Panc1 (cell line): Measurements from ENCODE around the gene LEAP2. TPM values are rescaled to one million over a fixed set of nuclear protein-coding genes. Genes with fewer than 3 reads are reported as not detected.

Source experiments
- ATAC-seq: fragments of 200-7000 bp; cut with Tn5 transposase; 2 replicates; pipeline ENCODE4 v1.9.1; 2020; ENCODE audit warnings: mild to moderate bottlenecking, moderate library complexity
- BruUV-seq: library from RNA; stranded (reverse); fragments of 400-500 nt; replicated peaks from 2 replicates; lab custom pipeline; 2021; lab: Mats Ljungman, UMichigan
- CTCF ChIA-PET: fragments of 300-600 bp; sonication (Branson Sonifier 250); formaldehyde crosslinking; loops from one replicate; lab custom pipeline; 2022; ENCODE audit warnings: antibody characterized with exemption; lab: Charles Lee
- POLR2A ChIA-PET: fragments of 300-600 bp; sonication (Branson Sonifier 250); formaldehyde crosslinking; loops from one replicate; lab custom pipeline; 2022; ENCODE audit warnings: antibody characterized with exemption; lab: Charles Lee
- DNase-seq: peaks from one replicate; pipeline ENCODE4 v3.0.0-alpha.2; 2010; ENCODE audit warnings: low read depth, low spot score
- H3K27ac ChIP-seq: 2 replicates; pipeline ENCODE4 v1.5.1; 2011; ENCODE audit warnings: mild to moderate bottlenecking, low read length, inconsistent platforms
- H3K27me3 ChIP-seq: fragments of 200-500 bp; sonication (Bioruptor generic); 2 replicates; pipeline ENCODE4 v1.6.0; 2014; ENCODE audit warnings: low read length, inconsistent platforms; ENCODE audit not compliant: control insufficient read depth, insufficient read depth
- H3K36me3 ChIP-seq: fragments of 200-500 bp; sonication (Bioruptor generic); 2 replicates; pipeline ENCODE4 v1.5.1; 2014; ENCODE audit warnings: inconsistent platforms, mild to moderate bottlenecking, low read length, moderate library complexity; ENCODE audit not compliant: control insufficient read depth, insufficient read depth
- H3K4me1 ChIP-seq: 2 replicates; pipeline ENCODE4 v1.5.1; 2011; ENCODE audit warnings: inconsistent platforms, mild to moderate bottlenecking, low read length, moderate library complexity; ENCODE audit not compliant: control insufficient read depth, insufficient read depth
- H3K4me3 ChIP-seq, 2 experiments: 2 replicates each; pipeline ENCODE4 v1.5.1; 2011 to 2012; ENCODE audit warnings: low read depth in 2 of 2, low read length in 2 of 2, mild to moderate bottlenecking in 2 of 2, inconsistent platforms in 1 of 2, moderate library complexity in 1 of 2
- H3K9me3 ChIP-seq: fragments of 200-500 bp; sonication (Bioruptor generic); 2 replicates; pipeline ENCODE4 v1.5.1; 2014; ENCODE audit warnings: low read depth, mild to moderate bottlenecking, inconsistent platforms, low read length, moderate library complexity; ENCODE audit not compliant: control insufficient read depth, insufficient read depth
- POLR2AphosphoS5 ChIP-seq: IDR thresholded peaks from 2 replicates; pipeline ENCODE4 v1.6.1; 2012; ENCODE audit warnings: mild to moderate bottlenecking, low read depth, low read length, moderate library complexity
- REST ChIP-seq, 2 experiments: IDR thresholded peaks; 2 replicates each; pipeline ENCODE4 v1.6.1; 2011 to 2012; ENCODE audit warnings: low read depth in 2 of 2, control low read depth in 1 of 2, low read length in 1 of 2, mild to moderate bottlenecking in 1 of 2, moderate library complexity in 1 of 2; ENCODE audit not compliant: insufficient read depth in 1 of 2
- SIN3A ChIP-seq: IDR thresholded peaks from 2 replicates; pipeline ENCODE4 v1.6.1; 2012; ENCODE audit warnings: low read depth, mild to moderate bottlenecking, low read length, moderate library complexity, borderline replicate concordance; ENCODE audit not compliant: insufficient read depth
- TCF7L2 ChIP-seq: IDR thresholded peaks from 2 replicates; pipeline ENCODE4 v1.6.1; 2011; ENCODE audit warnings: mild to moderate bottlenecking, low read depth, low read length, inconsistent platforms
- in situ Hi-C: cut with HindIII; loops from 2 replicates; pipeline ENCODE4 v1.10.0; 2016; ENCODE audit warnings: low sequenced_read_pairs, low pct_unique_long_range_greater_than_20kb
- intact Hi-C: fragments of 100-400 bp; cut with micrococcal nuclease; formaldehyde crosslinking; loops from one replicate; pipeline ENCODE4 v1.10.0; 2022; ENCODE audit not compliant: unreplicated experiment
- total RNA-seq: library from RNA; stranded (reverse); gene quantifications from one replicate; pipeline ENCODE4 v1.2.1, GENCODE V29; 2021; ENCODE audit not compliant: unreplicated experiment
- TF ChIP-seq, protein P1 (sequence below): fragments of 450-650 bp; IDR thresholded peaks from 2 replicates; pipeline ENCODE4 v1.5.1; 2017; ENCODE audit warnings: mild to moderate bottlenecking

Gene LEAP2
- total RNA-seq, 1 experiment from 2014 or later: 1.4 TPM

DNA sequence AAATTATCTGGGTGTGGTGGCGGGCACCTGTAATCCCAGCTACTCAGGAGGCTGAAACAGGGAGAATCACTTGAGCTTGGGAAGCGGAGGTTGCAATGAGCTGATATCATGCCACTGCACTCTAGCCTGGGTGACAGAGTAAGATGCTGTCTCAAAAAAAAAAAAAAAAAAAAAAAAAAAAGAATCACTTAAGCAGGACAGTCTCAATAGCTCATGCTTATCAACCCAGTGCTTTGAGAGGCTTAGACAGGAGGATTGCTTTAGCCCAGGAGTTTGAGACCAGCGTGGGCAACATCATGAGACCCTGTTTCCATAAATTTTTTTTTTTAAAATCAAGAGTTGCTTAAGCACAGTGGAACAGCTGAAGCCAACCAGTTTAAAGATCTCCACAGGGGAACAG, 42.6 kb downstream of the LEAP2 start:
- no peaks in the 10 kb centered on the region for H3K4me1 ChIP-seq
- BruUV-seq: no TSS peak
- no peak for TF ChIP-seq POLR2AphosphoS5
- no peak for TF ChIP-seq SIN3A
- TF ChIP-seq REST (IDR thresholded peaks at IDR 0.05; ENCODE audit: insufficient read depth in 1 of 2, low read depth in 2 of 2, low read length in 1 of 2): no peak
- TF ChIP-seq TCF7L2: no peak
- TF ChIP-seq, protein P1, sequence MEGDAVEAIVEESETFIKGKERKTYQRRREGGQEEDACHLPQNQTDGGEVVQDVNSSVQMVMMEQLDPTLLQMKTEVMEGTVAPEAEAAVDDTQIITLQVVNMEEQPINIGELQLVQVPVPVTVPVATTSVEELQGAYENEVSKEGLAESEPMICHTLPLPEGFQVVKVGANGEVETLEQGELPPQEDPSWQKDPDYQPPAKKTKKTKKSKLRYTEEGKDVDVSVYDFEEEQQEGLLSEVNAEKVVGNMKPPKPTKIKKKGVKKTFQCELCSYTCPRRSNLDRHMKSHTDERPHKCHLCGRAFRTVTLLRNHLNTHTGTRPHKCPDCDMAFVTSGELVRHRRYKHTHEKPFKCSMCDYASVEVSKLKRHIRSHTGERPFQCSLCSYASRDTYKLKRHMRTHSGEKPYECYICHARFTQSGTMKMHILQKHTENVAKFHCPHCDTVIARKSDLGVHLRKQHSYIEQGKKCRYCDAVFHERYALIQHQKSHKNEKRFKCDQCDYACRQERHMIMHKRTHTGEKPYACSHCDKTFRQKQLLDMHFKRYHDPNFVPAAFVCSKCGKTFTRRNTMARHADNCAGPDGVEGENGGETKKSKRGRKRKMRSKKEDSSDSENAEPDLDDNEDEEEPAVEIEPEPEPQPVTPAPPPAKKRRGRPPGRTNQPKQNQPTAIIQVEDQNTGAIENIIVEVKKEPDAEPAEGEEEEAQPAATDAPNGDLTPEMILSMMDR: no peak
- DNase-seq: no peak
- intact Hi-C loops (no loop called here), in situ Hi-C loops (no loop called here)
- no peaks in the 10 kb centered on the region for H3K27me3 ChIP-seq
- CTCF ChIA-PET: interaction anchor here (0.6 kb wide), 1 partner anchor 69 kb away, joined by 6 read pairs; no protein-coding TSS in a partner anchor
- H3K4me3 ChIP-seq: no peak overlapping the region
- POLR2A ChIA-PET: interaction anchor here (0.5 kb wide), 1 partner anchor 1310 kb away, joined by 4 read pairs; the partner anchor contains the start of gene PPP2CA
- no peaks in the 10 kb centered on the region for H3K9me3 ChIP-seq
- peaks cover 13% of the 10 kb centered on the region for H3K36me3 ChIP-seq
- no peak overlapping the region for H3K27ac ChIP-seq
- no peak for ATAC-seq

Other genes with a start within 250 kb of the LEAP2 start
- gene IL13, start 215.5 kb upstream of the LEAP2 start, total RNA-seq: not detected
- gene IL4, start 199.7 kb upstream of the LEAP2 start, total RNA-seq: not detected
- gene KIF3A, start 136.1 kb upstream of the LEAP2 start, total RNA-seq: 17.1 TPM
- 0.49 TPM for gene CCNI2, start 126.2 kb upstream of the LEAP2 start, total RNA-seq
- gene SEPTIN8, start 96.4 kb upstream of the LEAP2 start, total RNA-seq: 22.8 TPM
- gene SOWAHA, start 60.4 kb upstream of the LEAP2 start, total RNA-seq: not detected
- gene SHROOM1, start 43.0 kb upstream of the LEAP2 start, total RNA-seq: 13.5 TPM
- 0.54 TPM for gene GDF9, start 7.2 kb upstream of the LEAP2 start, total RNA-seq
- 475 TPM for gene UQCRQ, start 7.0 kb upstream of the LEAP2 start, total RNA-seq
- 78.3 TPM for gene AFF4, start 90.0 kb downstream of the LEAP2 start, total RNA-seq
- 30.8 TPM for gene ZCCHC10, start 152.9 kb downstream of the LEAP2 start, total RNA-seq
- gene HSPA4, start 178.3 kb downstream of the LEAP2 start, total RNA-seq: 247 TPM